Uterus (tissue), 4 donors: ENCODE data around the gene PTPRG. TPM values are rescaled to one million over a fixed set of nuclear protein-coding genes. Genes with fewer than 3 reads are reported as not detected.

Experiments used
- DNase-seq, 2 donors: peaks; one replicate each; pipeline ENCODE4 v3.0.0-alpha.2; 2019 to 2020
- H3K27ac ChIP-seq, 2 donors: fragments of 200-600 bp; sonication (generic); 1 replicate in 1 of 2; 2 replicates in 1 of 2; pipeline ENCODE4 v1.5.1; 2016 to 2018
- H3K27me3 ChIP-seq, 2 donors: fragments of 200-600 bp; sonication (generic); one replicate each; pipeline ENCODE4 v1.5.1; 2018 to 2019; ENCODE audit warnings: control low read depth in 1 of 2
- H3K36me3 ChIP-seq, 2 donors: fragments of 200-600 bp; sonication (generic); one replicate each; pipeline ENCODE4 v1.5.1; 2019; ENCODE audit warnings: control low read depth in 1 of 2
- H3K4me1 ChIP-seq, 2 donors: fragments of 200-600 bp; sonication (generic); one replicate each; pipeline ENCODE4 v1.5.1; 2018 to 2019; ENCODE audit warnings: control low read depth in 1 of 2
- H3K4me3 ChIP-seq, 2 donors: fragments of 200-600 bp; sonication (generic); 1 replicate in 1 of 2; 2 replicates in 1 of 2; pipeline ENCODE4 v1.5.1; 2018 to 2019; ENCODE audit warnings: mild to moderate bottlenecking in 1 of 2
- H3K9me3 ChIP-seq, 2 donors: fragments of 200-600 bp; sonication (generic); one replicate each; pipeline ENCODE4 v1.5.1; 2019; ENCODE audit warnings: control low read depth in 1 of 2
- POLR2A ChIP-seq, 2 donors: fragments of 450-650 bp; IDR thresholded peaks; one replicate each; pipeline ENCODE4 v1.6.1; 2016; ENCODE audit warnings: antibody characterized with exemption in 2 of 2, mild to moderate bottlenecking in 1 of 2, moderate library complexity in 1 of 2
- intact Hi-C: fragments of 100-400 bp; cut with DNase I; formaldehyde crosslinking; loops from one replicate; pipeline ENCODE4 v1.15.1; 2023; ENCODE audit warnings: low total_unique reads
- total RNA-seq, 4 donors: library from RNA; depleted of rRNA in 3 of 4; stranded (reverse); fragments of >200 nt in 3 of 4; gene quantifications; one replicate each; pipeline versions ENCODE4 v1.1.0 to v1.2.4, GENCODE V29; 2014 to 2023
- TF ChIP-seq, protein P1 (sequence below), 4 experiments: fragments of 200-600 bp in 2 of 4; fragments of 450-650 bp in 2 of 4; sonication (generic) in 2 of 4; IDR thresholded peaks; one replicate each; pipeline ENCODE4 v1.5.1; 2016 to 2019; ENCODE audit warnings: antibody characterized with exemption in 4 of 4, mild to moderate bottlenecking in 2 of 4, moderate library complexity in 1 of 4
- donor health status: DM: yes; HTN: yes; CAD: no.

The PTPRG gene
- total RNA-seq, 4 donors from 2014 or later = 43.5 to 136 (median 62.6) TPM

GRCh38 chr3:61615643-61616042, 54.3 kb downstream of the PTPRG start:
- Histone ChIP-seq H3K4me1 (no peaks in the 10 kb centered on the region), H3K9me3 (no peaks in the 10 kb centered on the region), H3K27ac (no peak overlapping the region), H3K4me3 (no peak overlapping the region), H3K36me3 (no peaks in the 10 kb centered on the region), H3K27me3 (no peaks in the 10 kb centered on the region)
- intact Hi-C loops = no loop called here
- TF ChIP-seq, protein P1, sequence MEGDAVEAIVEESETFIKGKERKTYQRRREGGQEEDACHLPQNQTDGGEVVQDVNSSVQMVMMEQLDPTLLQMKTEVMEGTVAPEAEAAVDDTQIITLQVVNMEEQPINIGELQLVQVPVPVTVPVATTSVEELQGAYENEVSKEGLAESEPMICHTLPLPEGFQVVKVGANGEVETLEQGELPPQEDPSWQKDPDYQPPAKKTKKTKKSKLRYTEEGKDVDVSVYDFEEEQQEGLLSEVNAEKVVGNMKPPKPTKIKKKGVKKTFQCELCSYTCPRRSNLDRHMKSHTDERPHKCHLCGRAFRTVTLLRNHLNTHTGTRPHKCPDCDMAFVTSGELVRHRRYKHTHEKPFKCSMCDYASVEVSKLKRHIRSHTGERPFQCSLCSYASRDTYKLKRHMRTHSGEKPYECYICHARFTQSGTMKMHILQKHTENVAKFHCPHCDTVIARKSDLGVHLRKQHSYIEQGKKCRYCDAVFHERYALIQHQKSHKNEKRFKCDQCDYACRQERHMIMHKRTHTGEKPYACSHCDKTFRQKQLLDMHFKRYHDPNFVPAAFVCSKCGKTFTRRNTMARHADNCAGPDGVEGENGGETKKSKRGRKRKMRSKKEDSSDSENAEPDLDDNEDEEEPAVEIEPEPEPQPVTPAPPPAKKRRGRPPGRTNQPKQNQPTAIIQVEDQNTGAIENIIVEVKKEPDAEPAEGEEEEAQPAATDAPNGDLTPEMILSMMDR (IDR thresholded peaks at IDR 0.05) = no peak
- no peak for TF ChIP-seq POLR2A (IDR thresholded peaks at IDR 0.05)
- peak in 1 of 2 donors; percentile 18 for DNase-seq

DNA sequence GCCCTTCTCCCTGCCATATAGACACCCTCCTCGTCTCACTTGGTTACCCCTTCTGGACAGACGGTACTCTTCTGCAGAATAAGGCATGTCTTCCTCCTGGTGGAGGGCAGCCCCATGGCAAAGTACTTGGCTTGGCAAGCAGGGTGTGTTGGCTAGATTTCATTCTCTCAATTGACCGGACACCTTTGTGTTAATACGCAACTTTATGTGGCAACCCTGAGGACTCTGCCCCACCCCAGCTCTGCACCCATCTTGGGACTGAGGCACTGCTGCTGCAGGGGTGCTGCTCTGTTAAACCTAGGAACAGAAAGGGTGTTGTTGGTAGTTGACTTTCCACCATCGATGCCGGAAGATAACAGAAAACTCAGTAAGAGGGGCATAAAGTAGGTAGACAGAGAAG, 55.2 kb downstream of the PTPRG start:
- Histone ChIP-seq H3K4me3 (no peak overlapping the region), H3K9me3 (no peaks in the 10 kb centered on the region), H3K4me1 (no peaks in the 10 kb centered on the region), H3K36me3 (no peaks in the 10 kb centered on the region), H3K27ac (no peak overlapping the region), H3K27me3 (no peaks in the 10 kb centered on the region)
- no peak for DNase-seq
- intact Hi-C loops = no loop called here
- TF ChIP-seq, protein P1 (IDR thresholded peaks at IDR 0.05) = no peak

DNA sequence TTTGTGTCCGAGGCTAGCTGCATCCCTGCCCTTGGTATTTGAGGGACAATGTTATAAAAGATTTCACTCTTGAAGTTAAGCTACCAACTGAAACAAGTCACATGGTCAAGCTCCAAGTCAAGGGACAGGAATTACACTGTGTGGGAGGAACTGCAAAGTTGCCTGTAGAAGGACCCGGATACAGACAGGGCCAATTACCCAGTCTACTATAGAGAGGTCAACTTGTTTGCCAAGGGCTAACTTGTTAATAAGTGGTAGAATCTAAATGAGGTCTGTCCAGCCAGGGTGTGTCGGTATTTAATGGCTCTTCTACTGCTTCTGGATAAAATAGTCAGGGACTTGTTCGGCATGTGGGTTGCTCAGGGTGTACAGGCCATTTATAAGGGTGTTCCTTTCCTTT, 55.7 kb downstream of the PTPRG start:
- H3K27me3 ChIP-seq = no peaks in the 10 kb centered on the region
- no peak overlapping the region for H3K27ac ChIP-seq
- no peak for DNase-seq
- TF ChIP-seq, protein P1 (IDR thresholded peaks at IDR 0.05) = no peak
- no peak for TF ChIP-seq POLR2A (IDR thresholded peaks at IDR 0.05)
- no peaks in the 10 kb centered on the region for H3K4me1 ChIP-seq
- H3K9me3 ChIP-seq = no peaks in the 10 kb centered on the region
- no peak overlapping the region for H3K4me3 ChIP-seq
- intact Hi-C loops = no loop called here
- H3K36me3 ChIP-seq = no peaks in the 10 kb centered on the region

DNA sequence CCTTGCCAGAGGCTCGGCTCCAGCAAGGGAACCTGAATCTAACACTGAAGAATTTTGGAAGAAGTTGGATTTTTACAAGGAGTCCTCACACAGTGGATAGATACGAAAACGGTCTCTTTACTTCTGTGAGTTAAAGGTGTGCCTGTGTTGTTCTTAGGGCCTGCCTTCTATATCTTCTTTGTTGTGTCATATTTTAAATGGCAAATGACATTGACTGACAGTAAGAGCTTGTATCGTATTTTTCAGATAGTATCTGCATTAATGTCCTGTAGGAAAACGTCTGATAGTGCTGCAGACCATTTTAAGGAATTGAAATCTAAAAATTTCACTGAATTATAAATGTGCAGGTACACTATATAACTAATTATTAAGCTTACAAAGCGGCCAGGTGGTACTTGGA, 56.3 kb downstream of the PTPRG start:
- no peaks in the 10 kb centered on the region for H3K36me3 ChIP-seq
- TF ChIP-seq POLR2A (IDR thresholded peaks at IDR 0.05) = no peak
- TF ChIP-seq, protein P1 (IDR thresholded peaks at IDR 0.05) = no peak
- intact Hi-C loops = no loop called here
- H3K9me3 ChIP-seq = no peaks in the 10 kb centered on the region
- no peak overlapping the region for H3K4me3 ChIP-seq
- H3K27ac ChIP-seq = no peak overlapping the region
- H3K27me3 ChIP-seq = no peaks in the 10 kb centered on the region
- no peaks in the 10 kb centered on the region for H3K4me1 ChIP-seq
- DNase-seq = no peak

- Histone ChIP-seq H3K27ac (no peak overlapping the region), H3K9me3 (no peaks in the 10 kb centered on the region), H3K27me3 (no peaks in the 10 kb centered on the region), H3K4me1 (no peaks in the 10 kb centered on the region), H3K36me3 (no peaks in the 10 kb centered on the region), H3K4me3 (no peak overlapping the region)
- TF ChIP-seq, protein P1 (IDR thresholded peaks at IDR 0.05) = no peak
- TF ChIP-seq POLR2A (IDR thresholded peaks at IDR 0.05) = no peak
- intact Hi-C loops = no loop called here
- no peak for DNase-seq
Observed at GRCh38 chr3:61618231-61618630, 56.9 kb downstream of the PTPRG start.
